ENCODE measurements around the gene OR52R1.

The OR52R1 gene

GRCh38 chr11:4804280-4804679, at the start of gene OR52R1:
Gene OR52R1 (minus strand): TSS chr11:4804380. CDS start chr11:4804380, 0 bp downstream.
- no peak within 1 kb of the TSS for H3K27ac ChIP-seq
- TF ChIP-seq ZFX (IDR thresholded peaks at IDR 0.05) (no peak), CTCF (conservative IDR thresholded peaks at IDR 0.05) (no peak)

- no peak overlapping the region for H3K27ac ChIP-seq
Measured at GRCh38 chr11:4851033-4851432, 46.9 kb upstream of the OR52R1 start.

GRCh38 chr11:4848908-4849532, 44.8 kb upstream of the OR52R1 start, which contains the start of gene OR51S1:
Gene OR51S1 (minus strand): TSS chr11:4849208. CDS start chr11:4849208, 0 bp downstream.
- TF ChIP-seq ZFX (IDR thresholded peaks at IDR 0.05) (no peak), CTCF (conservative IDR thresholded peaks at IDR 0.05) (no peak)
- H3K27ac ChIP-seq, result no peak within 1 kb of the TSS

More at GRCh38 chr11:4851033-4851432, 46.9 kb upstream of the OR52R1 start:
- no peak for TF ChIP-seq CTCF (conservative IDR thresholded peaks at IDR 0.05)

- H3K27ac ChIP-seq, result no peak overlapping the region
- TF ChIP-seq ZFX (IDR thresholded peaks at IDR 0.05), result no peak
- no peak for TF ChIP-seq CTCF (conservative IDR thresholded peaks at IDR 0.05)
Measured at GRCh38 chr11:4839851-4840549, 35.8 kb upstream of the OR52R1 start.

GRCh38 chr11:4830909-4831308, 26.7 kb upstream of the OR52R1 start:
- no peak overlapping the region for H3K27ac ChIP-seq

GRCh38 chr11:4830346-4830745, 26.2 kb upstream of the OR52R1 start:
- no peak overlapping the region for H3K27ac ChIP-seq
- TF ChIP-seq ZFX (IDR thresholded peaks at IDR 0.05) (no peak), CTCF (conservative IDR thresholded peaks at IDR 0.05) (no peak)

More at GRCh38 chr11:4830909-4831308, 26.7 kb upstream of the OR52R1 start:
- no peak for TF ChIP-seq CTCF (conservative IDR thresholded peaks at IDR 0.05)
- TF ChIP-seq ZFX (IDR thresholded peaks at IDR 0.05), result no peak

GRCh38 chr11:4826425-4826824, 22.2 kb upstream of the OR52R1 start:
- H3K27ac ChIP-seq, result no peak overlapping the region
- TF ChIP-seq CTCF (conservative IDR thresholded peaks at IDR 0.05), result peak; percentile 65
- TF ChIP-seq ZFX (IDR thresholded peaks at IDR 0.05), result no peak
